ENCODE measurements around the gene CLEC4M.

CLEC4M gene

DNA sequence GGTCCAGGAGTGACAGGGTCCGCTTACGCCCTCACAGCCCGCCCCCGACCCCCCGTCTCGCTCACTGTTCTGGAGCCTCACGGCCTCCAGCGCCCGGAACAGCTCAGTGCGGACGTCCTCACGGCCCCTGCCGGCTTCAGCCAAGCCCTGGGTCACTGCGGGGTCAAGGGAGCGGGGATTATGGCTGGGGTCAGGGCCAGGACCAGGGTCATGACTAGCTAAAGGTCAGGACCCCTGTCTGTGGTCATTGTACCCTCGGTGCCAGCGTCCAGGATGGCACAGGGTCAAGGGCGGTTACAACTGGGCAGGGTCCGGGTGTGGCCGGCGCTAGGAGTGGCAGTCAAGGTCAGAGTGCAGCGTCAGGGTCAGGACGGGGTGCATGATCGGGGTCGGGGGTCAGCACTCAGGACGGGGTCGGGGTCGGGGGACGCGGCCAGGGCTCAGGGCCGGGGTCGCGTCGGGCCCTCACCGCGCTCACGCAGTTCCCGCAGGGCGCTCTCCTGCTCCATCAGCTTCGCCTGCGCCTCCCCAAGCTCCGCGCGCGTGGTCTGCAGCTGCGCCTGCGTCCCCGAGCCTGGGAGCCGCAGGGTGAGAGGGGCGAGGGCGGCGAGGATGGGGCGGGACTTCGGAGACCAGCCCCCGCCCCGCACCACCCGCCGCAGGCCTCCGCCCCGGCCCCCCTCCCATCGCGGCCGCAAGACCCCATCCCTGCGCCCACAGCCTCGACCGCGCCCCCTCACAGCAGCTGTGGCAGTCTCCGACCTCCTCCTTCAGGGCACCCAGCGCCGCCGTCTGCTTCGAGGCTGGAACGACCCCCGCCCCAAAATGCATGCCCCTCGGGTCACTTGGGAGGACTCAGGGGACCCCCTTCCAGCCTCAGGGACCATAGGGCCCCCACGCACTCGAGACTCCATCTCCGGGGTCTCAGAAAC, 32.5 kb upstream of the CLEC4M start:
- no peak for TF ChIP-seq FOXP2 (optimal IDR thresholded peaks at IDR 0.05; ENCODE audit: borderline replicate concordance, extremely low read depth, extremely low read length, insufficient read depth)
- TF ChIP-seq TAF1 (IDR thresholded peaks at IDR 0.05; ENCODE audit: borderline replicate concordance, insufficient read depth, low read length) = no peak
- no peak for TF ChIP-seq SIN3A (IDR thresholded peaks at IDR 0.05; ENCODE audit: borderline replicate concordance, insufficient read depth, low read length)
- TF ChIP-seq POLR2AphosphoS5 (IDR thresholded peaks at IDR 0.05; ENCODE audit: low read depth, low read length) = no peak
- TF ChIP-seq, protein P1, sequence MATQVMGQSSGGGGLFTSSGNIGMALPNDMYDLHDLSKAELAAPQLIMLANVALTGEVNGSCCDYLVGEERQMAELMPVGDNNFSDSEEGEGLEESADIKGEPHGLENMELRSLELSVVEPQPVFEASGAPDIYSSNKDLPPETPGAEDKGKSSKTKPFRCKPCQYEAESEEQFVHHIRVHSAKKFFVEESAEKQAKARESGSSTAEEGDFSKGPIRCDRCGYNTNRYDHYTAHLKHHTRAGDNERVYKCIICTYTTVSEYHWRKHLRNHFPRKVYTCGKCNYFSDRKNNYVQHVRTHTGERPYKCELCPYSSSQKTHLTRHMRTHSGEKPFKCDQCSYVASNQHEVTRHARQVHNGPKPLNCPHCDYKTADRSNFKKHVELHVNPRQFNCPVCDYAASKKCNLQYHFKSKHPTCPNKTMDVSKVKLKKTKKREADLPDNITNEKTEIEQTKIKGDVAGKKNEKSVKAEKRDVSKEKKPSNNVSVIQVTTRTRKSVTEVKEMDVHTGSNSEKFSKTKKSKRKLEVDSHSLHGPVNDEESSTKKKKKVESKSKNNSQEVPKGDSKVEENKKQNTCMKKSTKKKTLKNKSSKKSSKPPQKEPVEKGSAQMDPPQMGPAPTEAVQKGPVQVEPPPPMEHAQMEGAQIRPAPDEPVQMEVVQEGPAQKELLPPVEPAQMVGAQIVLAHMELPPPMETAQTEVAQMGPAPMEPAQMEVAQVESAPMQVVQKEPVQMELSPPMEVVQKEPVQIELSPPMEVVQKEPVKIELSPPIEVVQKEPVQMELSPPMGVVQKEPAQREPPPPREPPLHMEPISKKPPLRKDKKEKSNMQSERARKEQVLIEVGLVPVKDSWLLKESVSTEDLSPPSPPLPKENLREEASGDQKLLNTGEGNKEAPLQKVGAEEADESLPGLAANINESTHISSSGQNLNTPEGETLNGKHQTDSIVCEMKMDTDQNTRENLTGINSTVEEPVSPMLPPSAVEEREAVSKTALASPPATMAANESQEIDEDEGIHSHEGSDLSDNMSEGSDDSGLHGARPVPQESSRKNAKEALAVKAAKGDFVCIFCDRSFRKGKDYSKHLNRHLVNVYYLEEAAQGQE (IDR thresholded peaks at IDR 0.05; ENCODE audit: insufficient read depth in 1 of 2, low read depth in 2 of 2, low read length in 2 of 2) = no peak

DNA sequence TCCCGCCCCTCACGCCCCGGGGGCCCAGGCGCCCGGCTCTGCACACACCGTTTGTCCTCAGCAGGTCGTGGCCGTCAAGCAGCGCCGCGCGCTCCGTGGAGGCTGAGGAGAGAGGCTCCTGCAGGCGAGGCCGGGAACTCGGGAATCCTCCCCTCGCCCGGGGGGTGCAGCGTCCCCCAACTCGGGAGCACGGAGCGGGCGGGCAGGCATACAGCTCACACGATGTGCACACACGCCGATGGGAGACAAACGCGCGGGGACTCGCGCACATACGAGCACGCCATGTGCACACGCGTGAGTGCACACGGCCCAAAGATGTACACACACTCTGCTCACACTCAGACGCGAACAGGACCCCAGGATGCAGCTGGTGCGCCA, 31.8 kb upstream of the CLEC4M start:
- TF ChIP-seq TAF1 (IDR thresholded peaks at IDR 0.05; ENCODE audit: borderline replicate concordance, insufficient read depth, low read length) (no peak), FOXP2 (optimal IDR thresholded peaks at IDR 0.05; ENCODE audit: borderline replicate concordance, extremely low read depth, extremely low read length, insufficient read depth) (no peak)
- TF ChIP-seq, protein P1 (IDR thresholded peaks at IDR 0.05; ENCODE audit: insufficient read depth in 1 of 2, low read depth in 2 of 2, low read length in 2 of 2) = no peak

DNA sequence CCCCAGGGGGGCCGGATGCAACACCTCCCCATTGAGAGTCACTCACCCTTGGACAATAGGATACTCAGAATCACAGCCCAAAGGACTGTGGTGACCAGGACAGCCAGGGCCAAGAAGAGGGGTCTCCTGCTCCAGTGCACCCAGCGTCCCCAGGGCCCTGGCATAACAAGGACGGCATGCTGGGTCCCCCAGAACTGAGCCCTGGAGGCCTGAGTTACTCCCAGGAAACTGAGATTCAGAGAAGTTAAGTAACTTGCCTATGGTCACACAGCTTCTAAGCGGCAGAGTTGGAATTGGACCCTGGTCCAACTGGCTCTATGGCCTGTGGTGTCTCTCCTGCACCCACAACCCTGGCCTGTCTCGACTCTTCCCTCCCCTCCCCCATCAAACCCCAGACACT, 31.4 kb upstream of the CLEC4M start:
- no peak for TF ChIP-seq FOXP2 (optimal IDR thresholded peaks at IDR 0.05; ENCODE audit: borderline replicate concordance, extremely low read depth, extremely low read length, insufficient read depth)
- no peak for TF ChIP-seq SIN3A (IDR thresholded peaks at IDR 0.05; ENCODE audit: borderline replicate concordance, insufficient read depth, low read length)
- no peak for TF ChIP-seq POLR2AphosphoS5 (IDR thresholded peaks at IDR 0.05; ENCODE audit: low read depth, low read length)
- TF ChIP-seq TAF1 (IDR thresholded peaks at IDR 0.05; ENCODE audit: borderline replicate concordance, insufficient read depth, low read length) = no peak
- TF ChIP-seq, protein P1 (IDR thresholded peaks at IDR 0.05; ENCODE audit: insufficient read depth in 1 of 2, low read depth in 2 of 2, low read length in 2 of 2) = no peak

DNA sequence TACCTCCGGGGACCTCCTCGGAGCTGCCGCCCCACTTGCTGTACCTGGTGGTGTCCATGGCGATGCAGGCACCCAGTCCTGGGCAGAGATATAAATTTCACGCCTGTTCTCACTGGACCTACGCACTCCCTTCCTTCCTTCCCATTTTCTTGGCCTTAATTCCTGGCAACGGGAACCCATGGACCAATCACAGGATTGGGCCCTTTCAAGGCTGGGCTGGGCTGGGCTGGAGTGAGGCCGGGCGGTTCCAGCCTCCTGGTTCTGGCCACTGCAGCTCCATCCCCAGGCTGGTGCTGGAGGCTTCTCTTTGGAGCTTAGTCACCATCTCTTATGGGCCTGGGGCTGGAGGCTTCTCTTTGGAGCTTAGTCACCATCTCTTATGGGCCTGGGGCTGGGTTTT, 31.0 kb upstream of the CLEC4M start, which contains the start of gene CLEC4G:
Gene CLEC4G (minus strand): TSS at position 66 of the 400 bp plus-strand sequence. CDS start 8 bp downstream, at position 58.
- TF ChIP-seq, protein P1 (IDR thresholded peaks at IDR 0.05; ENCODE audit: insufficient read depth in 1 of 2, low read depth in 2 of 2, low read length in 2 of 2) = no peak

DNA sequence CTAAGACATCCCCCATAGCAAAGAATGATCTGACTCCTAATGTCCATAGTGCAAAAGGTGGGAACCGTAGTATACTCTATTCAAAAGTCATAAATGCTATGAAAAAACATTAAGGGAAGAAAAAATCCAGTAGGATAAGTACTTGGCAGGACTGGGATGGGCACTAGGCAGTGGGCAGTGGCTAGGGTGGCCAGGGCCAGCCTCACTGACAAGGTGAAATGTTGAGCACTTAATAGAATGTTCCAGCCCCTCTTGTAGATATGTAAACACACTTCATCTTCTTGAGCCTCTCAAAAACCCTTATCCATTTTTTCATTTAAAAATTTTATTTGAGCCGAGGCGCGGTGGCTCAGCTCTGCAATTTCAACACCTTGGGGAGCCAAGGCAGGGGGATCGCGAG, 29.7 kb upstream of the CLEC4M start:
- TF ChIP-seq TAF1 (IDR thresholded peaks at IDR 0.05; ENCODE audit: borderline replicate concordance, insufficient read depth, low read length) (no peak), FOXP2 (optimal IDR thresholded peaks at IDR 0.05; ENCODE audit: borderline replicate concordance, extremely low read depth, extremely low read length, insufficient read depth) (no peak), SIN3A (IDR thresholded peaks at IDR 0.05; ENCODE audit: borderline replicate concordance, insufficient read depth, low read length) (no peak), POLR2AphosphoS5 (IDR thresholded peaks at IDR 0.05; ENCODE audit: low read depth, low read length) (no peak)
- TF ChIP-seq, protein P1 (IDR thresholded peaks at IDR 0.05; ENCODE audit: insufficient read depth in 1 of 2, low read depth in 2 of 2, low read length in 2 of 2) = no peak
